Ovary (tissue), 3 donors: Measurements from ENCODE around the gene CPVL.

Experiments
- CTCF ChIP-seq, 3 donors: fragments of 450-650 bp in 2 of 3; fragments of 200-600 bp in 1 of 3; IDR thresholded peaks; one replicate each; pipeline versions ENCODE4 v1.5.1 to v1.8.0; 2016 to 2022; ENCODE audit warnings: antibody characterized with exemption in 3 of 3, mild to moderate bottlenecking in 1 of 3
- EP300 ChIP-seq: sonication (generic); formaldehyde crosslinking; IDR thresholded peaks from one replicate; pipeline ENCODE4 v1.6.1; 2017; ENCODE audit warnings: antibody characterized with exemption
- POLR2A ChIP-seq: fragments of 450-650 bp; IDR thresholded peaks from one replicate; pipeline ENCODE4 v1.6.1; 2017; ENCODE audit warnings: antibody characterized with exemption, mild to moderate bottlenecking, moderate library complexity
- donor health status: DM: no; HTN: no; CAD: no.

DNA sequence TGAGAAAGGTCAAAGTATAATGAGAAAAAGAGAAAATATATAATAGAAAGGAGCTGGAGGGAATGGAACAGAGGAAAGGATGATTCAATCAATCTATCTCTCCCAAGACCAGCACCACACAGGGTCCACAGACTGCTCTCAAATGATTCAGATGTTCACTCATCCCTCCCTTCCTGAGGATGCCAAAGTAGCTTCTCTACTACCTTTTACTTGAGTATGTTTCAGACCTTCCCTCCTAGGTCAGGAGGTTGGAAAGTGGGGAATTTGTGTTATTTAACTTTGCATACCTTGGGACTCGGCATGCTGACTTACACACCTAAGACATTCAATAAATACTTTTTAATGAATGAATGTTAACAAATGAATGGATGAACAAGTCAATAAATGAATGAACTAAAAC, 30.6 kb downstream of the CPVL start:
- TF ChIP-seq CTCF (IDR thresholded peaks at IDR 0.05) (no peak), POLR2A (no peak), EP300 (no peak)
